HepG2 (cell line): ENCODE measurements around the gene EYA3. TPM values are rescaled to one million over a fixed set of nuclear protein-coding genes. Genes with fewer than 3 reads are reported as not detected.

Experiments
- polyA plus RNA-seq, 8 experiments: library from polyadenylated mRNA; depleted of rRNA in 3 of 8; stranded (reverse) in 7 of 8; unstranded in 1 of 8; fragments of >200 nt; fragmentation: Illumina TruSeq in 4 of 8; extraction: Trizol in 4 of 8; gene quantifications; 2 replicates each; pipeline versions ENCODE4 v1.2.1 to v1.2.3, GENCODE V29; 2011 to 2016; ENCODE audit warnings: low read depth in 4 of 8, missing spikeins in 1 of 8, mixed read lengths in 1 of 8; ENCODE audit not compliant: insufficient read depth in 1 of 8
- small RNA-seq, 3 experiments: library from RNA; depleted of rRNA; stranded (forward); fragments of <200 nt; gene quantifications; one replicate each; pipeline ENCODE3, GENCODE V24; 2012; ENCODE audit warnings: low read depth in 2 of 3, low replicate concordance in 1 of 3; ENCODE audit not compliant: insufficient read length in 3 of 3, insufficient read depth in 2 of 3
- total RNA-seq, 5 experiments: library from RNA; depleted of rRNA; stranded (reverse); fragments of >200 nt; fragmentation: Illumina TruSeq; extraction: Trizol; gene quantifications; 2 replicates each; pipeline ENCODE4 v1.2.3, GENCODE V29; 2016; ENCODE audit warnings: low read depth in 1 of 5

The EYA3 gene
- total and polyA plus RNA-seq, 2 of the 13 experiments (the other 11 are each of a cell fraction or from before 2014, with no cell fraction given): 13.9 to 19.7 TPM

Small RNA genes lying within 50 kb of the gene (small RNA-seq; reads per million reads assigned to genes)
- gene RN7SL559P: 0 reads per million in 3 experiments

Other genes with a start within 250 kb of the EYA3 start
- 0.38 and 0.46 TPM in 2 replicates for gene THEMIS2, start 216.1 kb downstream of the EYA3 start, total RNA-seq (2016; rRNA removed; fragmentation: Illumina TruSeq; extraction: Trizol)
- 1.2 and 1.5 TPM in 2 replicates for gene THEMIS2, start 216.1 kb downstream of the EYA3 start, polyA plus RNA-seq (2011; rRNA removed)
- 43.4 and 60.0 TPM in 2 replicates for gene RPA2, start 174.0 kb downstream of the EYA3 start, total RNA-seq (2016; rRNA removed; fragmentation: Illumina TruSeq; extraction: Trizol)
- 19.0 and 21.4 TPM in 2 replicates for gene RPA2, start 174.0 kb downstream of the EYA3 start, polyA plus RNA-seq (2011; rRNA removed)
- 0.13 and 0.29 TPM in 2 replicates for gene SMPDL3B, start 153.6 kb downstream of the EYA3 start, total RNA-seq (2016; rRNA removed; fragmentation: Illumina TruSeq; extraction: Trizol)
- gene SMPDL3B, start 153.6 kb downstream of the EYA3 start, polyA plus RNA-seq (2011; rRNA removed): 0.95 and 1.3 TPM in 2 replicates
- 2.9 and 5.4 TPM in 2 replicates for gene XKR8, start 128.6 kb downstream of the EYA3 start, total RNA-seq (2016; rRNA removed; fragmentation: Illumina TruSeq; extraction: Trizol)
- gene XKR8, start 128.6 kb downstream of the EYA3 start, polyA plus RNA-seq (2011; rRNA removed): 5.7 and 6.3 TPM in 2 replicates
- gene PTAFR, start 88.1 kb upstream of the EYA3 start, total RNA-seq (2016; rRNA removed; fragmentation: Illumina TruSeq; extraction: Trizol): 0.18 and 0.27 TPM in 2 replicates
- 22.8 and 24.0 TPM in 2 replicates for gene PTAFR, start 88.1 kb upstream of the EYA3 start, polyA plus RNA-seq (2011; rRNA removed)
- 126 and 180 TPM in 2 replicates for gene DNAJC8, start 144.4 kb upstream of the EYA3 start, total RNA-seq (2016; rRNA removed; fragmentation: Illumina TruSeq; extraction: Trizol)
- gene DNAJC8, start 144.4 kb upstream of the EYA3 start, polyA plus RNA-seq (2011; rRNA removed): 48.4 and 54.5 TPM in 2 replicates
- gene ATP5IF1, start 147.5 kb upstream of the EYA3 start, total RNA-seq (2016; rRNA removed; fragmentation: Illumina TruSeq; extraction: Trizol): 131 and 143 TPM in 2 replicates
- 85.5 and 97.7 TPM in 2 replicates for gene ATP5IF1, start 147.5 kb upstream of the EYA3 start, polyA plus RNA-seq (2011; rRNA removed)
- gene SESN2, start 170.9 kb upstream of the EYA3 start, total RNA-seq (2016; rRNA removed; fragmentation: Illumina TruSeq; extraction: Trizol): 10.4 and 13.2 TPM in 2 replicates
- gene SESN2, start 170.9 kb upstream of the EYA3 start, polyA plus RNA-seq (2011; rRNA removed): 19.1 and 24.8 TPM in 2 replicates
- gene MED18, start 240.4 kb upstream of the EYA3 start, total RNA-seq (2016; rRNA removed; fragmentation: Illumina TruSeq; extraction: Trizol): 21.0 and 28.8 TPM in 2 replicates
- gene MED18, start 240.4 kb upstream of the EYA3 start, polyA plus RNA-seq (2011; rRNA removed): 11.7 and 14.4 TPM in 2 replicates